IMR-90 (cell line): Measurements from ENCODE around the gene SPINK5. TPM values are rescaled to one million over a fixed set of nuclear protein-coding genes. Genes with fewer than 3 reads are reported as not detected.

Experiments
- ATAC-seq: fragments of 200-7000 bp; cut with Tn5 transposase; 2 replicates; pipeline ENCODE4 v1.9.1; 2020; ENCODE audit warnings: low read depth, mild to moderate bottlenecking, moderate library complexity
- BruUV-seq: library from RNA; stranded (reverse); fragments of 400-500 nt; replicated peaks from 2 replicates; lab custom pipeline; 2021; lab: Mats Ljungman, UMichigan
- CTCF ChIA-PET: fragments of 300-600 bp; formaldehyde crosslinking; extraction: SDS; loops from one replicate; lab custom pipeline; 2021; ENCODE audit warnings: antibody characterized with exemption; lab: Yijun Ruan, JAX
- POLR2A ChIA-PET: fragments of 300-600 bp; sonication (Branson Sonifier 250); formaldehyde crosslinking; loops from one replicate; lab custom pipeline; 2022; ENCODE audit warnings: antibody characterized with exemption; ENCODE audit not compliant: unreplicated experiment; lab: Charles Lee
- DNase-seq: peaks from one replicate; pipeline ENCODE4 v3.0.0; 2013
- H2AFZ ChIP-seq: replicated peaks from 2 replicates; pipeline ENCODE3; 2013; ENCODE audit warnings: low read length, mild to moderate bottlenecking; ENCODE audit not compliant: poor library complexity
- H2AK5ac ChIP-seq: 2 replicates; pipeline ENCODE4 v1.6.1; 2013; ENCODE audit warnings: low read depth, low read length, inconsistent platforms
- H2AK9ac ChIP-seq: replicated peaks from 2 replicates; pipeline ENCODE3; 2013; ENCODE audit warnings: mild to moderate bottlenecking, low read depth, low read length, moderate library complexity; ENCODE audit not compliant: poor library complexity
- H2BK120ac ChIP-seq: 2 replicates; pipeline ENCODE4 v1.6.1; 2013; ENCODE audit warnings: low read depth, low read length, inconsistent platforms
- H2BK15ac ChIP-seq: 3 replicates; pipeline ENCODE4 v1.6.1; 2013; ENCODE audit warnings: low read depth, low read length, inconsistent platforms
- H2BK20ac ChIP-seq: 2 replicates; pipeline ENCODE4 v1.6.1; 2013; ENCODE audit warnings: low read depth, mild to moderate bottlenecking, inconsistent platforms, low read length, moderate library complexity
- H2BK5ac ChIP-seq: 2 replicates; pipeline ENCODE4 v1.6.1; 2013; ENCODE audit warnings: mild to moderate bottlenecking, low read depth, low read length, inconsistent platforms; ENCODE audit not compliant: poor library complexity, severe bottlenecking
- H3K14ac ChIP-seq: replicated peaks from 2 replicates; pipeline ENCODE4 v1.6.1; 2013; ENCODE audit warnings: low read depth, low read length, inconsistent platforms
- H3K18ac ChIP-seq: 2 replicates; pipeline ENCODE4 v1.6.1; 2013; ENCODE audit warnings: low read depth, low read length, control low read depth
- H3K23ac ChIP-seq: 2 replicates; pipeline ENCODE4 v1.6.1; 2013; ENCODE audit warnings: low read depth, low read length, inconsistent platforms
- H3K27ac ChIP-seq: 2 replicates; pipeline ENCODE4 v1.5.1; 2013; ENCODE audit warnings: mild to moderate bottlenecking, control low read depth, low read length; ENCODE audit not compliant: insufficient read depth
- H3K27me3 ChIP-seq: 2 replicates; pipeline ENCODE4 v1.6.1; 2013; ENCODE audit warnings: low read length; ENCODE audit not compliant: control insufficient read depth, insufficient read depth
- H3K36me3 ChIP-seq: 2 replicates; pipeline ENCODE4 v1.6.1; 2013; ENCODE audit warnings: low read length, mixed read lengths; ENCODE audit not compliant: control insufficient read depth, insufficient read depth
- H3K4ac ChIP-seq: 2 replicates; pipeline ENCODE4 v1.6.1; 2013; ENCODE audit warnings: low read depth, low read length, inconsistent platforms
- H3K4me1 ChIP-seq: 2 replicates; pipeline ENCODE4 v1.6.1; 2013; ENCODE audit warnings: low read length, mixed read lengths; ENCODE audit not compliant: control insufficient read depth, insufficient read depth
- H3K4me2 ChIP-seq: 2 replicates; pipeline ENCODE4 v1.6.1; 2013; ENCODE audit warnings: low read depth, mild to moderate bottlenecking, control low read depth, low read length, moderate library complexity
- H3K4me3 ChIP-seq: 2 replicates; pipeline ENCODE4 v1.5.1; 2013; ENCODE audit warnings: low read depth, mild to moderate bottlenecking, control low read depth, low read length, moderate library complexity; ENCODE audit not compliant: insufficient read depth
- H3K56ac ChIP-seq: 2 replicates; pipeline ENCODE4 v1.6.1; 2013; ENCODE audit warnings: low read length, inconsistent platforms; ENCODE audit not compliant: insufficient read depth; ENCODE audit errors: extremely low read depth
- H3K79me1 ChIP-seq, 2 experiments: 2 replicates each; pipeline ENCODE4 v1.6.1; 2013; ENCODE audit warnings: low read length in 2 of 2, inconsistent platforms in 1 of 2, low read depth in 1 of 2
- H3K9ac ChIP-seq: 2 replicates; pipeline ENCODE4 v1.6.1; 2013; ENCODE audit warnings: low read depth, low read length, control low read depth
- H3K9me1 ChIP-seq: 2 replicates; pipeline ENCODE4 v1.6.1; 2013; ENCODE audit warnings: low read length, inconsistent platforms; ENCODE audit not compliant: insufficient read depth
- H3K9me3 ChIP-seq: 2 replicates; pipeline ENCODE4 v1.6.1; 2013; ENCODE audit warnings: low read length; ENCODE audit not compliant: control insufficient read depth, insufficient read depth
- H4K20me1 ChIP-seq: 2 replicates; pipeline ENCODE4 v1.6.1; 2013; ENCODE audit warnings: low read length, inconsistent platforms; ENCODE audit not compliant: insufficient read depth
- H4K5ac ChIP-seq: 2 replicates; pipeline ENCODE4 v1.6.1; 2013; ENCODE audit warnings: mild to moderate bottlenecking, low read depth, low read length, control low read depth
- H4K8ac ChIP-seq, 2 experiments: 2 replicates each; pipeline ENCODE4 v1.6.1; 2013; ENCODE audit warnings: low read depth in 2 of 2, low read length in 2 of 2, control low read depth in 1 of 2, inconsistent platforms in 1 of 2
- H4K91ac ChIP-seq: 2 replicates; pipeline ENCODE4 v1.6.1; 2013; ENCODE audit warnings: low read depth, low read length, inconsistent platforms; ENCODE audit not compliant: insufficient read depth
- CEBPB ChIP-seq: IDR thresholded peaks from 2 replicates; pipeline ENCODE4 v1.6.1; 2012; ENCODE audit warnings: low read depth, low read length, improper control_type of control experiment
- MAFK ChIP-seq: IDR thresholded peaks from 2 replicates; pipeline ENCODE4 v1.6.1; 2012; ENCODE audit warnings: low read depth, low read length, improper control_type of control experiment
- MAZ ChIP-seq: IDR thresholded peaks from 2 replicates; pipeline ENCODE4 v1.6.1; 2012; ENCODE audit warnings: low read depth, mild to moderate bottlenecking, low read length, improper control_type of control experiment, moderate library complexity, borderline replicate concordance
- MXI1 ChIP-seq: IDR thresholded peaks from 2 replicates; pipeline ENCODE4 v1.6.1; 2012; ENCODE audit warnings: low read depth, mild to moderate bottlenecking, low read length, moderate library complexity, borderline replicate concordance
- RAD21 ChIP-seq: IDR thresholded peaks from 2 replicates; pipeline ENCODE4 v1.6.1; 2012; ENCODE audit warnings: low read length, improper control_type of control experiment
- WGBS, 2 experiments: methylation state at CpG; one replicate each; pipeline versions ENCODE4 v1.1.5 to v1.1.7; 2013; ENCODE audit warnings: missing lambda C conversion rate in 2 of 2; ENCODE audit not compliant: insufficient read length in 1 of 2; ENCODE audit errors: extremely low coverage in 2 of 2; 5-methylcytosine and 5-hydroxymethylcytosine counted together
- dilution Hi-C: fragments of 300-500 bp; cut with HindIII; formaldehyde crosslinking; loops from one replicate; pipeline ENCODE4 v1.14.3; 2018; ENCODE audit warnings: low sequenced_read_pairs; ENCODE audit not compliant: unreplicated experiment
- in situ Hi-C: fragments of 300-500 bp; cut with MboI; formaldehyde crosslinking; loops from 3 replicates; pipeline ENCODE4 v1.14.3; 2019; ENCODE audit warnings: low sequenced_read_pairs, inconsistent platforms, mixed read lengths
- intact Hi-C: fragments of 100-400 bp; cut with micrococcal nuclease; formaldehyde crosslinking; loops from 2 replicates; pipeline ENCODE4 v1.10.0; 2022
- polyA plus RNA-seq, 3 experiments: library from polyadenylated mRNA; depleted of rRNA; stranded (reverse); fragments of >200 nt; gene quantifications; 2 replicates each; pipeline ENCODE4 v1.2.3, GENCODE V29; 2012; ENCODE audit warnings: low replicate concordance in 1 of 3
- total RNA-seq: library from RNA; depleted of rRNA; stranded (reverse); fragments of >200 nt; gene quantifications from 2 replicates; pipeline ENCODE4 v1.2.3, GENCODE V29; 2012
- TF ChIP-seq, protein P1 (sequence below): conservative IDR thresholded peaks from 2 replicates; pipeline ENCODE4 v1.5.1; 2012; ENCODE audit warnings: mild to moderate bottlenecking, low read depth, low read length, improper control_type of control experiment
- TF ChIP-seq, protein P2 (sequence below): fragments of 150-350 bp; IDR thresholded peaks from 2 replicates; pipeline ENCODE4 v1.6.1; 2016; ENCODE audit warnings: low read depth, mild to moderate bottlenecking, low read length, moderate library complexity, borderline replicate concordance

Gene SPINK5
- total and polyA plus RNA-seq, 2 of the 4 experiments (the other 2 are of a cell fraction) = not detected

- TF ChIP-seq MAZ = no peak
- TF ChIP-seq CEBPB = no peak
- no peak for TF ChIP-seq RAD21
- TF ChIP-seq, protein P1, sequence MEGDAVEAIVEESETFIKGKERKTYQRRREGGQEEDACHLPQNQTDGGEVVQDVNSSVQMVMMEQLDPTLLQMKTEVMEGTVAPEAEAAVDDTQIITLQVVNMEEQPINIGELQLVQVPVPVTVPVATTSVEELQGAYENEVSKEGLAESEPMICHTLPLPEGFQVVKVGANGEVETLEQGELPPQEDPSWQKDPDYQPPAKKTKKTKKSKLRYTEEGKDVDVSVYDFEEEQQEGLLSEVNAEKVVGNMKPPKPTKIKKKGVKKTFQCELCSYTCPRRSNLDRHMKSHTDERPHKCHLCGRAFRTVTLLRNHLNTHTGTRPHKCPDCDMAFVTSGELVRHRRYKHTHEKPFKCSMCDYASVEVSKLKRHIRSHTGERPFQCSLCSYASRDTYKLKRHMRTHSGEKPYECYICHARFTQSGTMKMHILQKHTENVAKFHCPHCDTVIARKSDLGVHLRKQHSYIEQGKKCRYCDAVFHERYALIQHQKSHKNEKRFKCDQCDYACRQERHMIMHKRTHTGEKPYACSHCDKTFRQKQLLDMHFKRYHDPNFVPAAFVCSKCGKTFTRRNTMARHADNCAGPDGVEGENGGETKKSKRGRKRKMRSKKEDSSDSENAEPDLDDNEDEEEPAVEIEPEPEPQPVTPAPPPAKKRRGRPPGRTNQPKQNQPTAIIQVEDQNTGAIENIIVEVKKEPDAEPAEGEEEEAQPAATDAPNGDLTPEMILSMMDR = no peak
- TF ChIP-seq MXI1 = no peak
- TF ChIP-seq, protein P2, sequence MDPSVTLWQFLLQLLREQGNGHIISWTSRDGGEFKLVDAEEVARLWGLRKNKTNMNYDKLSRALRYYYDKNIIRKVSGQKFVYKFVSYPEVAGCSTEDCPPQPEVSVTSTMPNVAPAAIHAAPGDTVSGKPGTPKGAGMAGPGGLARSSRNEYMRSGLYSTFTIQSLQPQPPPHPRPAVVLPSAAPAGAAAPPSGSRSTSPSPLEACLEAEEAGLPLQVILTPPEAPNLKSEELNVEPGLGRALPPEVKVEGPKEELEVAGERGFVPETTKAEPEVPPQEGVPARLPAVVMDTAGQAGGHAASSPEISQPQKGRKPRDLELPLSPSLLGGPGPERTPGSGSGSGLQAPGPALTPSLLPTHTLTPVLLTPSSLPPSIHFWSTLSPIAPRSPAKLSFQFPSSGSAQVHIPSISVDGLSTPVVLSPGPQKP = no peak
- no peak for TF ChIP-seq MAFK
- Histone ChIP-seq H3K9me3 (no peaks in the 10 kb centered on the region), H3K36me3 (no peaks in the 10 kb centered on the region), H3K4me2 (no peak overlapping the region), H2BK5ac (no peak overlapping the region), H3K4me1 (no peaks in the 10 kb centered on the region), H4K8ac (no peak overlapping the region), H4K91ac (no peak overlapping the region), H3K4ac (no peak overlapping the region), H4K5ac (no peak overlapping the region), H3K27me3 (no peaks in the 10 kb centered on the region), H3K27ac (no peak overlapping the region), H3K18ac (no peak overlapping the region), H3K23ac (no peak overlapping the region), H2BK15ac (no peak overlapping the region), H3K9me1 (no peaks in the 10 kb centered on the region), H2BK120ac (no peak overlapping the region), H3K14ac (no peak overlapping the region), H2AFZ (no peak overlapping the region), H2AK5ac (no peak overlapping the region), H3K9ac (no peak overlapping the region), H3K79me1 (no peaks in the 10 kb centered on the region), H2BK20ac (no peak overlapping the region), H3K4me3 (no peak overlapping the region), H2AK9ac (no peak overlapping the region), H3K56ac (no peak overlapping the region), H4K20me1 (no peaks in the 10 kb centered on the region)
- dilution Hi-C loops (no loop called here), intact Hi-C loops (no loop called here), in situ Hi-C loops (no loop called here)
- WGBS, 2 experiments = no CpG with 5 or more reads among the region's 4 CpGs
- POLR2A ChIA-PET = no interaction called here
- CTCF ChIA-PET = interaction anchor here (0.7 kb wide), 1 partner anchor 74 kb away, joined by 3 read pairs; no protein-coding TSS in a partner anchor
- no TSS peak for BruUV-seq
- DNase-seq (no peak), ATAC-seq (no peak)
These were observed 83.6 kb downstream of the SPINK5 start for GRCh38 chr5:148147415-148147814.
